Esophagus squamous epithelium (tissue), 4 donors: Measurements from ENCODE around the gene PRDX3.

Source experiments
- POLR2A ChIP-seq, 4 donors: fragments of 450-650 bp; IDR thresholded peaks; one replicate each; pipeline ENCODE4 v1.6.1; 2017; ENCODE audit warnings: antibody characterized with exemption in 4 of 4, mild to moderate bottlenecking in 4 of 4, moderate library complexity in 3 of 4
- TF ChIP-seq, protein P1 (sequence below), 6 experiments: fragments of 450-650 bp in 4 of 6; fragments of 200-600 bp in 2 of 6; sonication (generic) in 2 of 6; IDR thresholded peaks; one replicate each; pipeline ENCODE4 v1.5.1; 2016 to 2019; ENCODE audit warnings: antibody characterized with exemption in 6 of 6, mild to moderate bottlenecking in 4 of 6, moderate library complexity in 4 of 6

DNA sequence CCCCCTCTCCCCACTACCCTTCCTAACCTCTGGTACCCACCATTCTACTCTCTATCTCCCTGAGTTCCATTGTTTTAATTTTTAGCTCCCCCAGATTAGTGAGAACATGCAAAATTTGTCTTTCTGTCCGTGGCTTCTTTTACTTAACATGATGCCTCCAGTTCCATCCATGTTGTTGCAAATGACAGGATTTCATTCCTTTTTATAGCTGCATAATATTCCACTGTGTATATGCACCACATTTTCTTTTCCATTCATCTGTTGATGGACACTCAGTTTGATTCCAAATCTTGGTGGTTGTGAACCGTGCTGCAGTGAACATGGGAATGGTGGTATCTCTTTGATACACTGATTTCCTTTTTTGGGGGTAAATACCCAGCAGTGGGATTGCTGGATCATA lies 52.7 kb downstream of the PRDX3 start:
- TF ChIP-seq, protein P1, sequence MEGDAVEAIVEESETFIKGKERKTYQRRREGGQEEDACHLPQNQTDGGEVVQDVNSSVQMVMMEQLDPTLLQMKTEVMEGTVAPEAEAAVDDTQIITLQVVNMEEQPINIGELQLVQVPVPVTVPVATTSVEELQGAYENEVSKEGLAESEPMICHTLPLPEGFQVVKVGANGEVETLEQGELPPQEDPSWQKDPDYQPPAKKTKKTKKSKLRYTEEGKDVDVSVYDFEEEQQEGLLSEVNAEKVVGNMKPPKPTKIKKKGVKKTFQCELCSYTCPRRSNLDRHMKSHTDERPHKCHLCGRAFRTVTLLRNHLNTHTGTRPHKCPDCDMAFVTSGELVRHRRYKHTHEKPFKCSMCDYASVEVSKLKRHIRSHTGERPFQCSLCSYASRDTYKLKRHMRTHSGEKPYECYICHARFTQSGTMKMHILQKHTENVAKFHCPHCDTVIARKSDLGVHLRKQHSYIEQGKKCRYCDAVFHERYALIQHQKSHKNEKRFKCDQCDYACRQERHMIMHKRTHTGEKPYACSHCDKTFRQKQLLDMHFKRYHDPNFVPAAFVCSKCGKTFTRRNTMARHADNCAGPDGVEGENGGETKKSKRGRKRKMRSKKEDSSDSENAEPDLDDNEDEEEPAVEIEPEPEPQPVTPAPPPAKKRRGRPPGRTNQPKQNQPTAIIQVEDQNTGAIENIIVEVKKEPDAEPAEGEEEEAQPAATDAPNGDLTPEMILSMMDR (IDR thresholded peaks at IDR 0.05): no peak
- TF ChIP-seq POLR2A (IDR thresholded peaks at IDR 0.05): no peak
